Mesendoderm (in vitro differentiated cells): ENCODE data around the gene ABCC5. TPM values are rescaled to one million over a fixed set of nuclear protein-coding genes. Genes with fewer than 3 reads are reported as not detected.

ENCODE experiments used
- DNase-seq: peaks from one replicate; pipeline ENCODE4 v3.0.0; 2013
- H2AK5ac ChIP-seq: 2 replicates; pipeline ENCODE4 v1.6.1; 2013; ENCODE audit warnings: low read length, inconsistent platforms
- H2BK120ac ChIP-seq: 2 replicates; pipeline ENCODE4 v1.6.1; 2013; ENCODE audit warnings: low read depth, mild to moderate bottlenecking, low read length, moderate library complexity, mixed read lengths
- H2BK15ac ChIP-seq: replicated peaks from 2 replicates; pipeline ENCODE4 v1.6.1; 2013; ENCODE audit warnings: low read depth, mild to moderate bottlenecking, moderate library complexity
- H2BK5ac ChIP-seq: 2 replicates; pipeline ENCODE4 v1.6.1; 2013; ENCODE audit warnings: low read length, inconsistent platforms
- H3K18ac ChIP-seq: 2 replicates; pipeline ENCODE4 v1.6.1; 2013; ENCODE audit warnings: mild to moderate bottlenecking, low read length, mixed read lengths
- H3K23ac ChIP-seq: one replicate; pipeline ENCODE4 v1.6.1; 2013; ENCODE audit warnings: low read length
- H3K27ac ChIP-seq: 2 replicates; pipeline ENCODE4 v1.5.1; 2013; ENCODE audit warnings: low read depth, mild to moderate bottlenecking, inconsistent platforms, low read length, moderate library complexity
- H3K27me3 ChIP-seq: 2 replicates; pipeline ENCODE4 v1.6.1; 2013; ENCODE audit warnings: low read length, control low read depth, mild to moderate bottlenecking, inconsistent platforms; ENCODE audit not compliant: insufficient read depth, poor library complexity
- H3K36me3 ChIP-seq: 2 replicates; pipeline ENCODE4 v1.6.1; 2013; ENCODE audit warnings: low read length, inconsistent platforms; ENCODE audit not compliant: control insufficient read depth, insufficient read depth
- H3K4ac ChIP-seq: one replicate; pipeline ENCODE4 v1.6.1; 2013; ENCODE audit warnings: low read depth, mild to moderate bottlenecking, low read length, moderate library complexity
- H3K4me1 ChIP-seq: 2 replicates; pipeline ENCODE4 v1.6.1; 2013; ENCODE audit warnings: low read depth, low read length, inconsistent platforms; ENCODE audit not compliant: control insufficient read depth
- H3K4me2 ChIP-seq: 2 replicates; pipeline ENCODE4 v1.6.1; 2013; ENCODE audit warnings: low read length
- H3K4me3 ChIP-seq: 2 replicates; pipeline ENCODE4 v1.5.1; 2013; ENCODE audit warnings: mild to moderate bottlenecking, low read length
- H3K56ac ChIP-seq: one replicate; pipeline ENCODE4 v1.6.1; 2013; ENCODE audit warnings: low read length
- H3K79me1 ChIP-seq: 2 replicates; pipeline ENCODE4 v1.6.1; 2013; ENCODE audit warnings: low read length, inconsistent platforms
- H3K79me2 ChIP-seq: 2 replicates; pipeline ENCODE4 v1.6.1; 2013; ENCODE audit warnings: mild to moderate bottlenecking, low read length; ENCODE audit not compliant: control insufficient read depth, insufficient read depth
- H3K9ac ChIP-seq: 2 replicates; pipeline ENCODE4 v1.6.1; 2013; ENCODE audit warnings: low read length, inconsistent platforms
- H4K5ac ChIP-seq: one replicate; pipeline ENCODE4 v1.6.1; 2013; ENCODE audit warnings: low read length
- H4K8ac ChIP-seq: one replicate; pipeline ENCODE4 v1.6.1; 2013; ENCODE audit warnings: low read depth, mild to moderate bottlenecking, control low read depth, low read length, moderate library complexity
- WGBS: extraction: QIAGEN DNeasy Blood & Tissue Kit; methylation state at CpG from one replicate; pipeline ENCODE4 v1.1.7; 2013; ENCODE audit warnings: low lambda C conversion rate, missing lambda C conversion rate; ENCODE audit not compliant: insufficient coverage; ENCODE audit errors: extremely low coverage; 5-methylcytosine and 5-hydroxymethylcytosine counted together
- small RNA-seq: library from polyadenylated mRNA; stranded (forward); fragments of <200 nt; extraction: miRNeasy Mini kit (QIAGEN cat#:217004); gene quantifications from one replicate; pipeline ENCODE3, GENCODE V24; 2013; ENCODE audit not compliant: insufficient read depth

The ABCC5 gene

DNA sequence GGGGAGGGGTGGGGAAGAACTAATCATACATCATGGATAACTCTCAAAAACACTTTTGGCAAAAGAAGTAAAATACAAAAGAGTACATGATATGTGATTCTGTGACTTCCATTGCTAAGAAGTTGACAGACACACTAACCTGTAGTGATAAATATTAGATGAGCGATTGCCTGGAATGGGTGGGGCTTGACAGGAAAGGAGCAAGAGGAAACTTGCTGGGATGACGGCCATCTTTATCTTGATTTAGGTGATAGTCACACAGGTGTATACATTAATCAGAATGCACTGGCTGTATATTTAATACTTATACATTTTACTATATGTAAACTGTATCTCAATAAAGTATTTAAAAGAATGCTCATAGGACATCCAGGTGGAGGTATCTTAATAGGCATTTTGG, 146.1 kb downstream of the ABCC5 start:
- no peak overlapping the region for H3K4me2 ChIP-seq
- H3K4ac ChIP-seq = no peak overlapping the region
- H3K4me3 ChIP-seq = no peak overlapping the region
- H3K23ac ChIP-seq = no peak overlapping the region
- no CpG with 5 or more reads among the region's 2 CpGs for WGBS
- H3K27me3 ChIP-seq = no peaks in the 10 kb centered on the region
- H2BK15ac ChIP-seq = no peak overlapping the region
- DNase-seq = no peak
- no peak overlapping the region for H2BK120ac ChIP-seq
- H3K56ac ChIP-seq = no peak overlapping the region
- peaks cover 22% of the 10 kb centered on the region for H3K79me2 ChIP-seq
- H4K8ac ChIP-seq = no peak overlapping the region
- H2BK5ac ChIP-seq = no peak overlapping the region
- H3K18ac ChIP-seq = no peak overlapping the region
- no peak overlapping the region for H3K9ac ChIP-seq
- H4K5ac ChIP-seq = no peak overlapping the region
- peaks cover 1% of the 10 kb centered on the region for H3K36me3 ChIP-seq
- H3K27ac ChIP-seq = no peak overlapping the region
- no peaks in the 10 kb centered on the region for H3K4me1 ChIP-seq
- no peak overlapping the region for H2AK5ac ChIP-seq
- peaks cover 15% of the 10 kb centered on the region for H3K79me1 ChIP-seq

DNA sequence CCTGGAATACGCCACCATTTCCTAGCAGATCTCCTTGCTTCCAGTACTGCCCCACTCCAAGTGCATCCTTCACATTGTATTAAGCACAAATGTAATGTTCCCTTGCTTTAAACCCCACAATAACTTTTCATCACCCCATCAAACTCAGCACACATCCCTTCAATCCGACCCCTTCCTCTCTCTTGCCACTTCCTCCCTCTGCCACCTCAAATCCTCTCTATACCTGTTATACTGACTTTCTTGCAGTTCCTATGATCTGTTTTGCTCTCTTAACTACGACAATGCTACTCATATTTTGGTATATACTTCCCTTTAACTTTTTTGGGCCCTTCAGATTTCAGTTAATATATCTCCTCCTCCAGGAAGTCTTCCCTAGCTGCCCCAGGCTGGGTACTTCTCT, 147.1 kb downstream of the ABCC5 start:
- H2BK5ac ChIP-seq = no peak overlapping the region
- WGBS = 100% methylated on average over 1 of the region's 3 CpGs
- no peaks in the 10 kb centered on the region for H3K27me3 ChIP-seq
- H2AK5ac ChIP-seq = no peak overlapping the region
- H4K8ac ChIP-seq = no peak overlapping the region
- no peak overlapping the region for H3K23ac ChIP-seq
- no peak overlapping the region for H3K4me2 ChIP-seq
- peaks cover 18% of the 10 kb centered on the region for H3K79me2 ChIP-seq
- no peak overlapping the region for H2BK120ac ChIP-seq
- H3K79me1 ChIP-seq = peaks cover 14% of the 10 kb centered on the region
- H3K9ac ChIP-seq = no peak overlapping the region
- no peak overlapping the region for H3K27ac ChIP-seq
- no peaks in the 10 kb centered on the region for H3K4me1 ChIP-seq
- no peak for DNase-seq
- no peak overlapping the region for H3K18ac ChIP-seq
- H3K4ac ChIP-seq = no peak overlapping the region
- peaks cover 1% of the 10 kb centered on the region for H3K36me3 ChIP-seq
- H4K5ac ChIP-seq = no peak overlapping the region
- H3K4me3 ChIP-seq = no peak overlapping the region
- no peak overlapping the region for H2BK15ac ChIP-seq
- peak overlapping the region; percentile 15 for H3K56ac ChIP-seq

Small RNA genes within 50 kb of the gene (small RNA-seq; reads per million reads assigned to genes)
- not detected for gene MIR4448
